HG03095 (cell line): ENCODE results near the gene GPR25.
A peak's percentile ranks its signal among the peaks of the same experiment; 100 is the strongest.

ENCODE experiments used
- ATAC-seq: cut with Tn5 transposase; IDR thresholded peaks from one replicate; pipeline ENCODE4 v1.9.1; 2021; ENCODE audit warnings: moderate library complexity; ENCODE audit not compliant: unreplicated experiment

GPR25 gene, protein sequence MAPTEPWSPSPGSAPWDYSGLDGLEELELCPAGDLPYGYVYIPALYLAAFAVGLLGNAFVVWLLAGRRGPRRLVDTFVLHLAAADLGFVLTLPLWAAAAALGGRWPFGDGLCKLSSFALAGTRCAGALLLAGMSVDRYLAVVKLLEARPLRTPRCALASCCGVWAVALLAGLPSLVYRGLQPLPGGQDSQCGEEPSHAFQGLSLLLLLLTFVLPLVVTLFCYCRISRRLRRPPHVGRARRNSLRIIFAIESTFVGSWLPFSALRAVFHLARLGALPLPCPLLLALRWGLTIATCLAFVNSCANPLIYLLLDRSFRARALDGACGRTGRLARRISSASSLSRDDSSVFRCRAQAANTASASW

DNA sequence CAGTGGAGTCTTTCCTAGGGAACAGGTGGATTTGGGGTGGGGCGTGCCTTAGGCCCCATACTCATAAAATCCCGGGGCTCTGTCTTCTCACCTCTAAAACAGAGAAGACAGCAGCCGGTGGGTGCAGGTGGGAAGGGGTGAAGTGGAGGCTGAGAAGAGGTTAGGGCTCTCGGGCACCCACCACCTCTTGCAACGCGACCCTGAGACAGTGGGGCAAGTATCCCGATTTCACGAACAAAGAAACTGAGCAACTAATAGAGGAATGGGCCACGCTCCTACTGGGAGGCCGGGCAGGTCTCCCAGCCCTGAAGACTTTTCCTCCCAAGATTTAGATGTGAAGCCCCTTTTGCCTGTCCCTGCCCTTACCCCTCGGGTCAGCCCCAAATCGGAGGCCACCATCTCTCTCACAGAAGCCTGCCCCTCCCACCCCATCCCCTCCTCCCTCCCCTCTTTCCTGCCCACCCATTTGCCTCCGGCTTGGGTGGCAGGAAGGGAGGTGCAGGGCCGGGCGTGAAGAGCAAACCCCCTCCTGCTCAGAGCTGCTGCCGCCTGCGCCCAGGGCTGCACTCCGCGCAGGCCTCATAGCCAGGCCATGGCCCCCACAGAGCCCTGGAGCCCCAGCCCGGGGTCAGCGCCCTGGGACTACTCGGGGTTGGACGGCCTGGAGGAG, at the start of gene GPR25:
GPR25 (plus strand) TSS at position 536 of the 670 bp plus-strand sequence; CDS start at position 593, 57 bp downstream.
- ATAC-seq, result no peak

GRCh38 chr1:200831091-200831490, 41.7 kb upstream of the GPR25 start:
- no peak for ATAC-seq

DNA sequence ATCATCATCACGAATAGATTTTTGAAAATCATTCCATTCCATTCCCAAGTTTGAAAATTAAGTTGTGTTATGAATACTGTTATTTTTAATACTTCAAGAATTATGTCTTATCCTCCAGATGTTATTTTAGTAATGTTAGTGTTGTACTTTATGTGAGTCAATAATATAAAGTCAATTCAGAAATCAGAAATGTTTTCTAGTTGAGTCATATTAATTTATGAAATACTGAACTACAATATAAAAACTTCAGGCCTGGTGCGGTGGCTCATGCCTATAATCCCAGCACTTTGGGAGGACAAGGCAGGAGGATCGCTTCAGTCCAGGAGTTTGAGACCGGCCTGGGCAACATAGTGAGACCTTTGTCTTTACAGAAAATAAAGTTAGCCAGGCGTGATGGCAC, 38.4 kb upstream of the GPR25 start:
- ATAC-seq, result no peak

GRCh38 chr1:200836213-200836612, 36.6 kb upstream of the GPR25 start:
- ATAC-seq, result no peak

GRCh38 chr1:200837931-200838571, 34.7 kb upstream of the GPR25 start:
- ATAC-seq, result no peak

DNA sequence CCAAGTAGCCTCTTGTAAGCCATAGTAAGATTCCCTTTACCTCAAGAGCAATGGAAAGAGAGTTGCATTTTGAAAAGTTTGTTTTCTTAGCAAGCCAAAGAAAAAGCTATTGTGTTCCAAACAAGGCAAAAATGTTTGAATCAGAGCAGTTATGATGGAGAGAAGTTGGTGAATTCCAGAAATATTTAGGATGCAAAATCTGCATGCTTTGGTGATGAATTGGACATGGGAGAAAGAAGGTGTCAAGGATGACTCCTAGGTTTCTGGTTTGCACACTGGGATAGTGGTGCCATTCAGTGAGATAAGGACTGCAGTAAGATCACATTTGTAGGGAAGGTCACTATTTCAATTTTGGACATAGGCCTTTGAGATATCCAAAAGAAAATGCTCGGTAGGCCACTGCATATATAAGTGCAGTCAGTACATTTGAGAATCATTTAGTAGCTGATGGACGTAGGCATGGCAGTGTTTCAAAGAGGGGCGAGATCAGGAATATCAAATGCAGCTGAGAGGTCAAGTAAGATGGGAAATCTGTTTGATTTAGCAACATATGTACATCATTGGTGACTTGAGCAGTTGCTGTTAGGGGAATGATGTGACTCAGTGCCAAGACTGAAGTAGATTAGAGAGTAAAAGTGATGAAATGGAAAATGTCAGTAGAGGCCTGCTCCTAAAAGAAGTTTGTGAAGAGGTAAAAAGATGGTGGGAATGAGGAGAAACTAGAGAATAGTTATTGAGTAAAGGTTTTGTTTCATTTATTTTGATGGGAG, 33.9 kb upstream of the GPR25 start:
- ATAC-seq, result no peak

DNA sequence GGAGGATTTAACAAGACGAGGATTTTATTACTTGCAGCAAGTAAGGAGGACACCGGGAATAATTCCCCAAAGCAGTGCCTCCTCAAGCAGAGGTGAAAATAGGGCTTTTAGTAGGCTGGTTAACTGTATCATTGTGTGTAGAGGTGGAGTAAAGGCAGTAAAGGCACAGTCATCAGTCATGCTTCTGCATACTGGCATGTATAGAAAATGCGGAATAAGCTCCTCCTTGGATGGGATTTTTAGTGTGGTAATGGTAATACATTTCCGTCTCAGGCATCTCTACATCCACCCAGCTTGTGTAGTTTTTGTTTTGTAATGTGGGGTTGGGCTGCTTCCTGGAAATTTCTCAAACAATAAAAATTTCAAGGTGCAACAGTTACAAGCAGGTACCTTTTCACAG, 27.4 kb upstream of the GPR25 start:
- no peak for ATAC-seq

DNA sequence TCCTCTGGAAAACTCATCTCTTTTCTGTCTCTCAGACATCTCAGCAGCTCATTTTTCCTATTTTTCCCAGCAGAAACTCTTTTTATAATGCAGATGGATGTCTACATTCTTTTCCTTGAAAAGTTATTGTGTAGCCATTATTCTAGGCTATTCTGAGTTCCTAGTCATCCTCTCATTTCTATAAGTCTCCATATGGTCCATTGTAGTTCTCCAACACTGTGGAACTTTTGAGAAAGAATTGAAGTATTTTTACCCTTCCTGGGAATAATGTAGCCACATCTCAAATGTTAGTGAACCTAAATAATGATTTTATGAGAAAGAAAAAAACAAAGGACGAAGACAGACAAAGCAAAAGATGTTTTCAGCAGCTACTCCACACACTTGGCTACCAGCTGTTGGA, 26.4 kb upstream of the GPR25 start:
- ATAC-seq, result no peak

- no peak for ATAC-seq
Observed at GRCh38 chr1:200849430-200849829, 23.4 kb upstream of the GPR25 start.

DNA sequence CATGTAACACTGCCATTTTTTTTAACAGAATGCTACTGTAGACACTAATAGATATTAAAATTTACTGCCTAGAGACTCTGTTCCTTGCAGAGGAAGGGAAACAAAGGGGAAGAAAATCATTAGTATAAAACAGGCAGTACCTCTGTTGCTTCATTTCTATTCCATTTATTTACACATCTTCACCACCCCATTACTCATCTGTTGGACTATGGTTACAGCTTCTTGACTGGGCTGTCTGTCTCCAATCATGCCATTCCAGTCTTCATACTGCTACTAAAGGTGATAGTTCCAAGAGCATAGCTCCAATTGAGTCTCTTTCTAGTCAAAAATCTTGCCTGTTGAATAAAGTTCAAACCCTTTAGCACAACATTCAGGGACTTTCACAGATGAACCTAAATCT, 22.2 kb upstream of the GPR25 start:
- ATAC-seq, result no peak

DNA sequence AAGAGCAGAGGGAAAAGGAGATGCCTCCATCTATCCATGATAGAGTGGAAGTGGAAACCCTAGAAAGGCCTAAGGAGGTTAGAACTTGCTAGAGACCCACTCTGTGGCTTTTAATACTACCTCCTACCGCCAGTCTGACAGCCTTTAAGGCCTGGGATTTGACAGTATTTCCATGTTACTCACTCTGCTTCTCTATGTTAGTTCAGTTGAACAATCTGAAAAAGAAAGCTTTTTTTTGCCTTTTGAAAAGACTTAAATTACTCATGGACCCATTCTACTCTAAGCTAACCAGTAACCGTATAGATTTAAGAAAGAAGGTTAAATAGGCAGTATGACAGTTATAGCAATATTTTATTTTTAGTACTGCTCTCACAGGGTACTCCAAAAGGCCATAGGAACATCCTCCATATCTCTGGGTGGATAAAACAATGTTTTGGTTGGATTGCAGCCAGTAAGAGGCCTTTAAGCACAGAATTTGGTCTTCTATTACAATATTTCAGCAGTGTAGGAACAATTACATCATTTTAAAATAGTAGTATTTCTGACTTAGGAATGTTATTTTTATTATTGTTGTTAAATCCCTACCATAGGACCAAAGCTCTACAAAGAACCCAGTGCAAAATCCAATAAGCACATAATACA, 15.9 kb upstream of the GPR25 start:
- ATAC-seq, result no peak

- no peak for ATAC-seq
Observed at GRCh38 chr1:200857804-200858203, 15.0 kb upstream of the GPR25 start.

DNA sequence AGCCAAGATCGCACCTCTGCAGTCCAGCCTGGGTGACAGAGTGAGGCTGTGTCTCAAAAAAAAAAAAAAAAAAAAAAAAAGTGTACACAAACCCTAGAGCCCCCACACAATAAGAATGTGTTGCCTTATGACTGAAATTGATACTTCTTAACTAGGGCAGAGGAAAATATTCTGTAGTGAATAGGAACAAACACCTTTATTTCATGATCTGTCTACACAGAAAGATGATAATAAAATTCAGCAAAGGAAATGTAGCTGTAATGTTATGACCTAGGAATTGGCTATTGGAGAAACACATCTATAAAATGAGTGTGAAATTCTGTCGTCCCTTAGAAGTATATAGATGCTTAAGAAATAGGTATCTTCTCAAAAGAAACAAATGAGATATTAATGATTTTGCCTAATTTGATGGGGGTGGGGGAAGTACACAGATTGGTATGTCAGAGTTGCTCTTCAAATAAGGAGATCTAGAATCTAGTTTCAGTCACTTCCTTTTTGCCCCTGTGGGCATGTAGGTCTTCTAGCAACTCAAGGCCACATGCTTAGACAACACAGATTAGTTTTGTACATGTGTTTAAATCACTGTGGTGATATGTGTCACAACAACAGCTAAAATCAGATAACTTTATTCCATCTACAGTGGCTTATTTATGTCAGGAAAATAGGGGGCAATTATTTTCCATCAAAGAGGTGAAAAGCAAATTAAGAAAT, 10.7 kb upstream of the GPR25 start:
- ATAC-seq, result no peak

DNA sequence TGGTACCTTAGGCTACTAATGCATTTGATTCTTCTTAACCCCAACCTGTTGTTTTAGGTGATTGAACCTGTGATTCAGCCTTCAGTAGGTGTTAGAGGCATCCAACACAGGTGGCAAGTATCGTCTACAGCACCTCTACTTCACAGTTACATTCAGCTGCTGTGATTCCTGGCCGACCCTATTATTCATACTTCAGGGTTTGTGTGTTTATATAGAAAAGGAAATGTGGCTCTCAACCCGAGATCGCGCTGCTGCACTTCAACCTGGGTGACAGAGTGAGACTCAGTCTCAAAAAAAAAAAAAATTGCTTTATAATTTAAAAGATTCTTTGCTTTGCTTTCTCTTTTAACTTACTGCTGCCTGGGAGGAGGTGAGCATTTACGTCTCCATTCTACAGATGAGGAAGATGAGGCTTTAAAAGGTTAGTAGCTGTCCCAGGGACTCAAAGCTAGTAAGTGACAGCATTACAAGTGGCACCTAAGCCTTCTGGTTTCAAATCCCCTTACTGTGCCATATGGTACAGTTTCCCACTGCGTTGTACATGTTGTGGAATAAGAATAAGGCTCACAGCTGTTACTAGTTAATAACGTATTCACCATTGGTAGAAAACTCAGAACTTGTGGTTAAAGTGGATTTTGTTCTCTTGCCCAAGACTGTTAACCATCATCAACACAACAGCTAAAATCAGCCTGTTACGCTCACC, 9.9 kb upstream of the GPR25 start:
- no peak for ATAC-seq

GRCh38 chr1:200866116-200866515, 6.7 kb upstream of the GPR25 start:
- ATAC-seq, result no peak

DNA sequence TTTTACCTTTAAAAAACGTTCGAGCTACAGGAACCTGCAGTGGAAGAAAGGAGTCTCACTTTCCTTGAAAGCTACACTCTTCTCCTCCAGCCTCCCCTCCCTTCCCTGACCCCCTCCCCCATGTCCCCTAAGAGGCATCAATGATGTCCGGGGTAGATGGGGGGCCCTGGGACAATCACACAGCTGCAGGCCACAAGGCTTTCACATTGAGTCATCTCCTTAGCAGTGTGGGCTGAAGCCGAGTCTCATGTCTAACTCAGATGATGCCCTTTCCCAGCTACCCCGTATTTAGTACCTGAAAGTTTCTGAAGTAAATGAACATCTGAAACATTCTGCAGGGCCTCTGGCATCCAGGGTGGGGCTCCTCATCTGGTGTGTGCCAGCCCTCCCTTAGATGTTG, 6.3 kb upstream of the GPR25 start:
- ATAC-seq, result peak; percentile 81

GRCh38 chr1:200867018-200867811, 5.6 kb upstream of the GPR25 start:
- ATAC-seq, result peak; percentile 10

DNA sequence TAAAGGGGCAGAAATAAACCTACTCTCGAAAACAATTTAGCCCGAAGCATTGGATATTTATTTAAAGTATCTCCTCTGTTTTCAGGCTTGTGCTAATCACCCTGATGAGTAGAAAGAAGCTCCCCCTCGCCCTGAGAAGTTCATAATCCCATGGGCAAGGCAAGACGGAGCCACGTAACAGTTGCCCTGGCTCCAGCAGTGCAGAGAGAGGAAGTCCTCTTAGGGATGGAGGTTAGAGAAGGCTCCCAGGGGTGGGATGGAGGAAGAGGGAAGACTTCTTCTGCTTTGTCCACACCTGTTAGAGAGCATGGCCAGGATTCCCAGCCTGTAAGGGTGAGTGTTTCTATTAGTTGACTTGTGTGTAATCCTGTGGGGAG, 3.4 kb upstream of the GPR25 start:
- ATAC-seq, result no peak
